Activated CD4-positive, CD25-positive, alpha-beta regulatory T cell treated with anti-CD3 and anti-CD28 coated beads, Interleukin-2, amount 50 U/mL, for 16 hours (primary cell): ENCODE measurements around the gene GPATCH4.
A peak's percentile ranks its signal among the peaks of the same experiment; 100 is the strongest.
"Not testable (repeated sequence)": the region's sequence is repeated elsewhere in the genome, so short reads cannot be mapped to it uniquely, and the experiment has no call there.

ENCODE experiments used
- DNase-seq: peaks from one replicate; pipeline ENCODE4 v3.0.0-alpha.2; 2020; ENCODE audit warnings: low read depth, low spot score

GPATCH4 gene

DNA sequence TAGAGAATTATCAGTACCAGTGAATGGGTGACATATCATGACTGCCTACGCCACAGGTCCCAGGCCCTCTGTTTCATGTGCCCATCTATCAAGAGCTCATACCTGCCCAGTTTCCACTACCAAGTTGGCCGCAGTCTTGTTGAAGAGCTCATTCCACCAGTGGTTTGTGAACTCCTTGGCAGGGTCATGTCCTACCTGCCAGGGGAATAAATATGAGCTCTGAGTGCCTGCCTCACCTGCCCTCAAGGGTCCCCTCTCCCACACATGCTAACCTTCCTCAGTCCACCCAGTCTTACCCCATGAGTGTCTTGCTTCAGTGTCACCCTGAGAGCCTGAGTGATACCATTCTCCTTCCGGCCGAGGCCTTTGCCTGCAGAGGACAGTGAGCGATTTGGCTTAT is 3.2 kb downstream of the GPATCH4 start:
- no peak for DNase-seq

DNA sequence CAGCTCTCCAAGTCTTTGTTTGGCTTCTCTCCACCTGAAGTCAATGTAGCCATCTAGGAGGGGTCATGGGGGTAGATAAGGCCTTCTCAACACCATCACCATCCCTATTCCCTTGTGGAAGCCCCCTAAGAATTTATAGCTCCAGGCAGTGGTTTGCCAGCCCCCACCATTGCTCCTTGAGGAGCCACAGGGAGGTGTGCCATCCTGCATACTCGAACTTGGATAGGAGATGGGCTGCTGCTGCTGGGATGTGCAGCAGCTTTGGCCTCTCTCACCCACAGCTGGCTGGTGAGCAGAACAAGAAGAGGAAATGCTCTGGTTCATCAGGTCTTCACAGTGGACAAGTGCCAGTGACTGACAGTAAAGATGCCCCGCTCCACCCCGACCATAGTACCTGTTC is 4.9 kb downstream of the GPATCH4 start:
- DNase-seq, result no peak

DNA sequence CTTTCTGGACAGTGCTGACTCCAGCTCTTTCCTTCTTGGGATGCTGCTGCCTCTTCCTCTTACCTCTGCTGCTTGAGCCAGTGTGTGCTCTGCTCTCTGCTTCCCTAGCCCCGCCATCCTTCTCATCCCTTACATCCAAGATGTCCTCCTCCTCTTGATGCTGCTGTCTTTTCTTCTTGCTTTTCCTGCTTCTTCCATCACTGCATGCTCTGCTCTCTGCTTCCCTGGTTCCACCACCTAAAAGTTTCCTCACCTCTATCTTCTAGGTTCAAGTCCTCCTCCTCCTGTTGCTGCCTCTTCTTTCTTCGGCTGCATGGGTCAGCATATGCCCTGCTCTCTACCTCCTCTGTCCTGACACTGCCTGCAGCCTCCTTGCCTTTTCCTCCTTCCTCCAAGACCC is 6.3 kb downstream of the GPATCH4 start:
- no peak for DNase-seq

DNA sequence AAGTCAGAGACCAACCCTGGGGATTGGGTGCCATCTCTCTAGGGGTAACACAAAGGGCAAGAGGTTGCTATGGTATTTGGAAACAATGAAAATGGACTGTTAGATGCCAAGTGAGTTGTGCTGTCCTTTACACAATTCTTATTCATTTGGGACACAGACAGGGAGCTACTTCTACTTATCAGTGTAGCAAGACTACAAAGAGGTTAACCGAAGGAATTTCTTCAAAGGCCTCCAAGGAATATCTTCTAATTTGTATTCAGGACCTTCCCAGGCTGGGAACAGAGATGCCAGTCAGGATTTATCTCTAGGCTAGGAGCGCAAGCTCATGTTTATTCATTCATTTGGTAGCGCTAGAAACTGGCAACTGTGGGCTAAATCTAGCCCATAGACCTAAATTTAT is 7.1 kb downstream of the GPATCH4 start:
- DNase-seq, result no peak

DNA sequence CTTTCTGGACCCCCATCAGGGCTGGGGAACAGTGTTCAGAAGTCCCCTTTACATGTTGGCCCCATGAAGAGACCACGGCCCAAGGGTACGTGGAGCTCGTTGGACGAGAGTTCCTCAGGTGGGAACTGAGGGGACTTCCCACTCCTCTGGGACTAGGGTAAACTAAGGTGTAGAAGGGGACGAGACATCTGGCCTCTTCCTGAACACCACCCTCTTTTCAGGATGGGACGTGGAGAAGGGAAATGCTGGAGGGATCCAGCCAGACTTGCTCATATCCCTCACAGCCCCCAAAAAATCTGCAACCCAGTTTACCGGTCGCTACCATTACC is 7.7 kb downstream of the GPATCH4 start:
- DNase-seq, result no peak

DNA sequence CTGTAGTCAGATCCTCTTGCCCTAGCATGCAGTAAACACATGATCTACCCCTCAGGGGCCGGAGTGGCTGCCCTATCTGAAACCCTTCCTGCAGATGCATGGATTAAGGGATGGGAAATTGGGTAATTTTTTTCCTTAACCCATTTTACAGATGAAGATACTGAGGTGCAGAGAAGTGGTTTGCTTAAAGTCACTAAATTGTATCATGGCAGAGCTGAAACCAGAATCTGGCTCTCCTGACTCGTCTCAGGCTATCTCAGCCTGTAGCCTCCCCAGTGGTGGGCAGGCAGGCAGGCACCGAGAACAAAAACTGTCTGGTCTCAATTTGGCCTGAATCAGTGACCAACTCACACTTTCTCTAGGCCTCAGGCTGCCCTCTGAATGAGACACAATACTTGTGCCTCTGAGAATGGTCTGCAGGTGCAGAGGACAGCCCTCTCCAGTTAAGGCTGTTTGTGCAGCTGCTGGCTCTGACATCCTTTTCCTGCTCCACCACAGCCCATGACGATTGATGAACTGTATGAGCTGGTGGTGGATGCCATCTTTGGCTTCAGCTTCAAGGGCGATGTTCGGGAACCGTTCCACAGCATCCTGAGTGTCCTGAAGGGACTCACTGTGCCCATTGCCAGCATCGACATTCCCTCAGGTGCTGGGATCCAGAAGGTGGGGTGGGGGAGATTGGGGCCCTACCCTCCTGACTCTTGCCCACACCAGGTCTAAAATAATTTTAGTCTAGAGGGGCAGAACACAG is 8.2 kb downstream of the GPATCH4 start:
- no peak for DNase-seq

DNA sequence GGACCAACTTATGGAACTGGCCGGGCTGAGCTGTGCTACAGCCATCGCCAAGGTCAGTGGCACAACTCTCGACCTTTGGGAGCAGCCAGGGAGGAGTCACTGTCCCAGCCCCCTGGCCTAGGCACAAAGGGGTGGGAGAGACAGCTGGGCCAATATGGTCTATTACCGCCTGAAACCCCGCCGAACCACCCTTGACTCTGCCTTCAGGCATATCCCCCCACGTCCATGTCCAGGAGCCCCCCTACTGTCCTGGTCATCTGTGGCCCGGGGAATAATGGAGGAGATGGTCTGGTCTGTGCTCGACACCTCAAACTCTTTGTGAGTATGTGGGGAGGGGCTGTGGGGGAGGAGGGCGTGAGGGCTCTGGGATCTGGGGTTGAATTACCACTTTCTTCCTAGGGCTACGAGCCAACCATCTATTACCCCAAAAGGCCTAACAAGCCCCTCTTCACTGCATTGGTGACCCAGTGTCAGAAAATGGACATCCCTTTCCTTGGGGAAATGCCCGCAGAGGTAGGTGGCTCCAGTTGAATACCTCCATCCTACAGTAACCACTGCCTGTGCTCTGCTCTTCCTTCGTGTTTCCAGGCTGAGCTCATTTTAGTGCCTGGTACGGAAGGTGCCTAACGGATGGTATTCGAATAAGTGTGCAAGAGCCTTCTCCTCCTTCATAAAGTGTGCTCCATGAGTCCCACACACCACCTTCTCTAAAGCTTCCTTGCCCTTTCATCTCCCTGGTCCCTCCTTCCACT is 8.9 kb downstream of the GPATCH4 start:
- DNase-seq, result no peak

DNA sequence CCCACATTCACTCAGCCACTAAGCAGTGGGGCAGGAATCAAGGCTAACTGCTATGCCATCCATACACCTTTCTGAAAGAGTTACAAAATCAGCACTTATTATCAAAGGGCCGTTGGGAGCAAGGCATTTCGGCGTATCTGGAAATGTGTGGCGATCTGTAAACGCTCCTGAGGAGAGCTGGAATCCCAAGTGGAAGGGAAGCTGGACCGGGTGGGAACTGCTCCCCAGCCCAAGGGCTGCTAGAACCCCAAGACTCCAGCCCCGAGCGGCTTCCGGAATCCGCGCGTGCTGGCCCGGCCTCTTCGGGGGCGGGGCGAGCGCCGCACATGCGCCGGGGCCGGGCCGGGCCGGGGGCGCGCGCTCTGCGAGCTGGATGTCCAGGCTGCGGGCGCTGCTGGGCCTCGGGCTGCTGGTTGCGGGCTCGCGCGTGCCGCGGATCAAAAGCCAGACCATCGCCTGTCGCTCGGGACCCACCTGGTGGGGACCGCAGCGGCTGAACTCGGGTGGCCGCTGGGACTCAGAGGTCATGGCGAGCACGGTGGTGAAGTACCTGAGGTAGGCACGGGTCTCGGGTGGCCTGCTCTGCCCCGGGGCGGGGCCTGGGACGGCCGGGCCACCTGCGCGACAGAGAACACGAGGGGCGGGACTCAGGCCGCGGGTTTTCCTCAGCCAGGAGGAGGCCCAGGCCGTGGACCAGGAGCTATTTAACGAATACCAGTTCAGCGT is 9.7 kb downstream of the GPATCH4 start, which contains the start of gene NAXE:
TSS of gene NAXE (plus strand) at position 345 of the 726 bp plus-strand sequence. CDS start at position 374, 29 bp downstream.
- peak; percentile 38 for DNase-seq

DNA sequence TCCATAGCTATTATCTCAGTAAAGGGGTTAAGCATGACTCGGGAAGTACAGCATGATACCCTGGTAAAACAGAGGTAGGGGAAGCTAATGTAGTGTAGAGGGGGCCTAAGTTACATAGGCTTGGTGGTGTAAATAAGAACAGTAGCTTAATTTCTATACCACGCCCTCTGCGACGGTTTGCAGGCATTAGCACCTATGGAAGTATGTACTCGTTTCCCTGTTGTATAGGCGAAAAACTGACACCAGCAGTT is 10.2 kb downstream of the GPATCH4 start:
- no peak for DNase-seq

DNA sequence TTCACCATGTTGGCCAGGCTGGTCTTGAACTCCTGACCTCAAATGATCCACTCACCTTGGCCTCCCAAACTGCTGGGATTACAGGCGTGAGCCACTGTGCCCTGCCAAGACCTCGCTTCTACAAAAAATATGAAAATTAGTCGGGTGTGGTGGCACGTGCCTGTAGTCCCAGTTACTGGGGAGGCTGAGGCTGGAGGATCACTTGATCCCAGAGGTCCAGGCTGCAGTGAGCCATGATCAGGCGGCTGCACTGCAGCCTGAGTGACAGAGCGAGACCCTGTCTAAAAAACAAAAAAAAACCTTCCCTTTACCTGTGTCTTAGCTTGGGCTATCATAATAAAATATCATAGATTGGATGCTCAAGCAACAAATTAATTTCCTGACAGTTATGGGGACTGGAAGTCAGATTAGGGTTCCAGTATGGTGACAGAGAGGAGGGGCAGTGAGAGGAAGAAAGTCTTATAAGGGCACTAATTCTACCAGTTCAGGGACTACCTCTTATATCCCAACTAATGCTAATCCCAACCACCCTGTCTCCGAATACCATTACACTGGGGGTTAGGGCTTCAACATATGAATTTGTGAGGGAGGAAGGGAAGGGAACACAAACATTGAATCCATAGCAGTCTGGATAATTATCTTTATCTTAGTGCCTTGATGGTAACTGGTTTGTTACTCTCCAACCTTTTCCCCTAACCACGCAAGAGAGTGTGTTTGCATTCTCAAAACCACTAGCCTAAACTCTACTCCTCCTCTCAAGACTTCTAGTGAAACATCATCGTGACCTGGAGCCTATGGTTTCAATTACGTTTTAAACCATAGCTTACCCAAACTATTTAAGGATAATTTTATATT is 10.7 kb downstream of the GPATCH4 start:
- DNase-seq, result no peak

DNA sequence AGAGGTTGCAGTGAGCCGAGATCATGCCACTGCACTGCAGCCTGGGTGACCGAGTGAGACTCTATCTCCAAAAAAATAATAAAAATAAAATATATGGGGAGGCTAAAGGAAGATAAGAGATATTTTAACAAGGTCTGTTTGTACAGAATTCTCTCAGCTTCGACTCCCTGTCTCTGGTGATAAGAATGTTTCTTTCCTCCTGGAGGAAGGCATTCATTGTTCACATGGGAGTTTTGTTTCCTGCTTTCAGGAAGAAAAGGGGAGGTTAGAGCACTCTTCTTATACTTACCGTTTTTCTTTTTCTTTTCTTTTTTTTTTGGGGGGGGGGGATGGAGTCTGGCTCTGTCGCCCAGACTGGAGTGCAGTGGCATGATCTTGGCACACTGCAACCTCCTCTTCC is 11.7 kb downstream of the GPATCH4 start:
- no peak for DNase-seq

DNA sequence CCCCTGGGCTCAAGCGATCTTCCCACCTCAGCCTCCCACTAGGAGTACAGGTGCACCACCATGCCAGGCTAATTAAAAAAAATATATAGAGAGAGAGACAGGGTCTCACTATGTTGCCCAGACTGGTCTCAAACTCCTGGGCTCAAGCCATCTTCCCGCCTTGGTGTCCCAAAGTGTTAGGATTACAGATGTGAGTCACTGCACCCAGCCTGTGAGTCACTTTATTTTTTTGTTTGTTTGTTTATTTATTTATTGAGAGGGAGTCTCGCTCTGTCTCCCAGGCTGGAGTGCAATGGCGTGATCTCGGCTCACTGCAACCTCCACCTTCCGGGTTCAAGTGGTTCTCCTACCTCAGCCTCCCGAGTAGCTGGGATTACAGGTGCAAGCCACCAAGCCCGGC is 13.4 kb downstream of the GPATCH4 start:
- DNase-seq, result not testable (repeated sequence)

DNA sequence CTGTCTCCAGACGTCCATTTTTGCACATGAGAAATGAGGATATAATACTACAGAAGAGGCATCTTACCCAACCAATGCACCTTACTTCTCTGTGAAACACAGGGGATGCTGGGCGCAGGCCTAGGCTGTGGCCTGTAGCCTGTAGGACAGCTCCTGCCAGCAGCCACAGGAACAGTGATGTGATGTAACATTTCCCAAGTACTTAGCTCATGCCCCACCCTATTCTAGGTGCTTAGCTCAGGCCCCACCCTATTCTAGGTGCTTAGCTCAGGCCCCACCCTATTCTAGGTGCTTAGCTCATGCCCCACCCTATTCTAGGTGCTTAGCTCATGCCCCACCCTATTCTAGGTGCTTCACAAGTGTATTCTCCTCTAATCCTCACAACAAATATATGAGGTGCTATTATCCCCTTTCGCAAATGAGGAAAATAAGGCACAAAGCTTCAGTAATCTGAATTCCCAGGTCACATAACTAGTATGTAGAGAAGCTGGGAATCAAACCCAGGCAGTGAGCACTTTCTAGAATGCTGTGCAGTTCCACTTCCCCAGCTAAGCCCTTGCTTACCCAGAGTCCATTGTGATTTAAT is 14.3 kb downstream of the GPATCH4 start:
- DNase-seq, result no peak

DNA sequence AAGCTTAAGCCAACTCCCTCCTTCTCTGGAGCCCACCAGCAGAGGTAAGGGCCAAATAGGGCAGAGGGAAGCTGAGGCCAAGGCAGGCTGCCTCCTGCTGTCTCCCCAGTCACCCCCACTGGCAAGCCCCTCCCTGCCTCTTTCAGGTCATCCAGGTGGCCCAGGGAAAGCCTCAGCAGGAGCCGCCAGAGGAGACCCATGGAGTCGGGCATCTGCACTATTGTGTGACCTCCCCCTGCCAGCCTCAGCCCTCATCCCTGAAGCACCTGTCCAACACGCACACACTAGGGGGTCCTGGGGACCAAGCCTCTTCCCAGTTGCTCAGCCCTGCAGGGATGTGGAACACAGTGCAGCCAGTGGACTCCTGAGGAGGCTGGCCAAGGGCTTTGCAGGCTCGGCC is 15.0 kb downstream of the GPATCH4 start:
- no peak for DNase-seq

DNA sequence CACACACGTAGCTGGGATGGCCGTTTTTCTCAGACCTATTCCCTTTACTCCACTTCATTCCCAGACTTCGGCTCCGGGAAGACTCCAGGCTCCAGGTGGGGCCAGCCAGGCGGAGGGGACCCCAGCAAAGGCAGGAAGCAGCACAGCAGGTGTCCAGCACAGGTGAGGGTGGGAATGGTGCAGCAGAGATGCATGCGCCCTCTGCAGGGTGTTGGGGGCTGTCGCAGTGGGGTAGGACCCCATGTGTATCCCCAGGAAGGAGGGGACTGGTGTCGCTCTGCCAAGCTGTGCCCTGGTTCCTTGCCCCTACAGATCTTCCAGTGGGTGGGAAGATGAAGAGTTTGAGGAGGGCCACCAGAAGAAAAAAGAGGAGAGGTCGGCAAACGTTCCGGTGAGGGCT is 16.5 kb downstream of the GPATCH4 start:
- DNase-seq, result no peak

DNA sequence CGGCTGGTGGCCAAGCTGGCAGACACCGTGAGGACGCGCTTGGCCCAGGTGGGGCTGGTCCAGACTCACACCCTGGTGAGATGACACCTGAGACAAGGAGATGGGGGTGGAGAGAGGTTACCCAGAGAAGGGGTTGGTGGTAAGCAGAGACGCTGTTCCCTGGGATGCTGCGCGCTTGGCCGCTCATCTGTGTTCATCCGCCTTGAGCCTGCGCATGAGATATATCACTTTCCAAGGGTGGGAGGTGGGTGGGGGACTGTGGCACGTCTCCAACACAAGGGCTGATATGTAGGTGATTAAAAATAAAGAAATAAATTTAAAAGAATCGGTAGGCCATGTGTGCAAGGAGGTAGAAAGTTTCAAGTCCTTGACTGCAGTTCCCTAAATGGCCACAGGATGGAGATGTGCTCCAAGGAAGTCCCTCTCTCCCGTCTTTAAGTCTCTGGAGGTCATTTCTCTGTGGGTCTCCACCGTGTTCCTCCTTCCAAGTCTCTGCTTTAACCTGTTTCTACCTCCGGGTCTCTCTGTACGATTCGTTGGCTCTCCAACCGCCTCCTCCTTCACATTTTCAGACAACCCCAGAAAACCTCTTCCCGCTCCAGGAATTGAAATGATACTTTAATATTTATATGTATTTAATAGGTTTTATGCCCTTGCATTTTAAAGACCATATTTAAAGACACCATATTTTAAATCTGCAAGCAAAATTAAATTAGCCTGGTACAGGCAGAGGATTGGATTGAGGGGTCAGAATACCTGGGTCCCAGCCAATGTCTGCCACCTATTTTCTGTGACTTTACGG is 17.3 kb downstream of the GPATCH4 start:
- peak; percentile 45 for DNase-seq

DNA sequence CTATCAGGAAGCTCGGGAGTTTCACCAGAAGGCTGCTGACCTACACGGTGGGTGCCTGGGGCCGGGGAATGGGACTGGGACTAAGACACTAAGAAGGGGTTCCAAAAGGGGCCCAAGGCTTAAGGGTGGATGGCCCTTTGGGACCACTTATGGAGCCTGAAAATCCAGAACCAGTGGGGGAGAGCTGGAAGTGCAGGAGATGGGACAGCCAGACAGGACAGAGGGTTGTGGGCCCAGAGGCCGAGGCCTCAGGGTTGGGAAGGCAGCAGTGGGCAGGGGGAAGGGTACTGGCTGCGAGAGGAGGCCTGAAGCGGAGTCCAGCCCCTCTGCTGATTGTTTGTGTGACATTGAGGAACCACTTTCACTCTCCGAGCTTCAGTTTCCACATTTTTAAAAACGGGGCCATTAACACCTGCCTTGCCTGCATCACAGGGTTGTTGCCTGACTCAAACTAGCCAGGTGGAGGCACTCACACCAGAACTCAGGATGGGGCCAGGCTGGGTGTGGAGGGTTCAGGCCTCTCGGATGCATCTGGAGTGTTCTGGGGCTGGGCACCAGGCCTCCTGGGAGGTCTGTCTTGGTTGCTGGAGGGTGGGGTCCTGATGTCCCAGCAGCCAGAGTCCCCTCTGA is 18.8 kb downstream of the GPATCH4 start:
- DNase-seq, result no peak

DNA sequence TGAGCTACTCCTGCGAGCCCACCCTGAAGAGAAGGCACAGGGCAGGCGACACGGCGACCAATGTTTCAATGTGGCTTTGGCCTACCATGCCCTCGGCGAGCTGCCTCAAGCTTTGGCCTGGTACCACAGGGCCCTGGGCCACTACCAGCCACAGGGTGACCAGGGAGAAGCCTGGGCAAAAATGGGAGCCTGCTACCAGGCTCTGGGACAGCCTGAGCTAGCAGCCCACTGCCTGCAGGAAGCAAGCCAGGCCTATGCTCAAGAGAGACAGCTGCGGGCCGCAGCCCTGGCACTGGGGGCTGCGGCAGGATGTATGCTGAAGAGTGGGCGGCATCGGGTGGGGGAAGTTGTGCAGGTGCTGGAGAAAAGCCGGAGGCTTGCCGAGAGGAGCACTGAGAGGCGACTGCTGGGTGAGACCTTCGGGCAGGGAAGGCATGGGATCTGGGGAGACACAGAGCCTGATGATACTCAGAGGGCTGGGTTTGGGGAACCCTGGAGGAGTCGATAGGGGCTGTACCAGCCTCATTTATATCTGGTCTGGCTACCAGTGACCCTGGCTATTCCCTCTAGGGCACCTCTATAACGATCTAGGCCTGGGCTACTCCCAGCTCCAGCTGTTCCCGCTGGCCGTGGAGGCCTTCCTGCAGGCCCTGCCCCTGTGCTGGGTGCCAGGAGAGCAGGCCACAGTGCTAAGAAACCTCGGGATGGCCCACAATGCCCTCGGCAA is 19.5 kb downstream of the GPATCH4 start:
- no peak for DNase-seq

DNA sequence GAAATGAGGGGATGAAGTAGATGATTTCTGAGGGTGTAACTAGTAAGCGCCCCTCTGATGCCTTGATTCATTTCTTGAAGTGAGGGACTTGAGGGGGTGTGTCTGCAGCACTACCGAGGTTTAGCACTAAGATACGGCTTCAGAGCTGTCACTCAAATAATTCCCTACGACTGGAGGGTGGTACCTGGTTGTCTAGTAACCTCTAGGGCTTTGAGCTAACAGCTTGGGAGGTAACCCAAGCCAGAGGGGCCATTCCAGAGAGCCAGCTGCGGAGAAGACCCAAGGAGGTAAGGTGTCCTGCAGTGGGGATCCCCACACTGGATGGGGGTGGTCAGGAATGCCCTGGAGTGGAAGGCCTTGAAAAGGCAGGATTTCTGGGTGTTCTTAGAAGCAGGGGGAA is 21.8 kb downstream of the GPATCH4 start, which contains the start of gene TTC24:
TSS of gene TTC24 (plus strand) at position 252 of the 400 bp plus-strand sequence. CDS start 1,642 bp downstream, outside the sequence.
- DNase-seq, result no peak
